HCT116 (cell line): ENCODE data around the gene ZP1. TPM values are rescaled to one million over a fixed set of nuclear protein-coding genes. Genes with fewer than 3 reads are reported as not detected.

Experiments
- ATAC-seq: fragments of 200-7000 bp; cut with Tn5 transposase; 2 replicates; pipeline ENCODE4 v1.9.1; 2020; ENCODE audit warnings: mild to moderate bottlenecking, moderate library complexity
- BruUV-seq: library from RNA; stranded (reverse); fragments of 400-500 nt; replicated peaks from 2 replicates; lab custom pipeline; 2021; lab: Mats Ljungman, UMichigan
- CTCF ChIA-PET: fragments of 300-600 bp; sonication (Branson Sonifier 250); formaldehyde crosslinking; loops from one replicate; lab custom pipeline; 2021; ENCODE audit warnings: antibody characterized with exemption; lab: Charles Lee
- POLR2A ChIA-PET: fragments of 300-600, 350-600 bp; sonication (Branson Sonifier 250); formaldehyde crosslinking; loops from one replicate; lab custom pipeline; 2021; ENCODE audit warnings: antibody characterized with exemption; lab: Charles Lee
- RAD21 ChIA-PET, 2 experiments: fragments of 300-600 bp; sonication (Branson Sonifier 250); formaldehyde crosslinking; loops; one replicate each; lab custom pipeline; 2023; ENCODE audit warnings: low total read pairs in 2 of 2; ENCODE audit not compliant: uncharacterized antibody in 2 of 2, unreplicated experiment in 2 of 2, low non-redundant PET in 1 of 2; lab: Charles Lee
- DNase-seq: peaks from one replicate; pipeline ENCODE4 v3.0.0-alpha.2; 2010; ENCODE audit warnings: low read depth, low spot score
- H2AFZ ChIP-seq: fragments of 200-600 bp; shearing (Covaris generic), sonication (generic); 2 replicates; pipeline ENCODE4 v1.6.1; 2017; ENCODE audit warnings: low read depth, mixed run types, mixed read lengths, antibody characterized with exemption, low read length; ENCODE audit not compliant: poor library complexity, severe bottlenecking
- H3K27ac ChIP-seq: 2 replicates; pipeline ENCODE4 v1.5.1; 2012; ENCODE audit warnings: low read depth, low read length
- H3K27me3 ChIP-seq: fragments of 200-600 bp; sonication (generic); 2 replicates; pipeline ENCODE4 v1.6.1; 2016; ENCODE audit warnings: mixed run types, low read length, mixed read lengths; ENCODE audit not compliant: insufficient read depth
- H3K36me3 ChIP-seq, 2 experiments: fragments of 200-500 bp in 1 of 2; fragments of 200-600 bp in 1 of 2; sonication (Bioruptor generic) in 1 of 2; sonication (generic) in 1 of 2; 2 replicates each; pipeline versions ENCODE4 v1.5.1 to v1.6.1; 2014 to 2016; ENCODE audit warnings: low read length in 2 of 2, inconsistent platforms in 1 of 2, mixed read lengths in 1 of 2, mixed run types in 1 of 2; ENCODE audit not compliant: insufficient read depth in 2 of 2, control insufficient read depth in 1 of 2
- H3K4me1 ChIP-seq, 2 experiments: fragments of 200-600 bp in 1 of 2; sonication (generic) in 1 of 2; 2 replicates each; pipeline versions ENCODE4 v1.5.1 to v1.6.1; 2012 to 2017; ENCODE audit warnings: low read length in 2 of 2, inconsistent platforms in 1 of 2, mild to moderate bottlenecking in 1 of 2, mixed read lengths in 1 of 2, mixed run types in 1 of 2, moderate library complexity in 1 of 2; ENCODE audit not compliant: insufficient read depth in 2 of 2, control insufficient read depth in 1 of 2
- H3K4me2 ChIP-seq: fragments of 200-600 bp; sonication (generic); 2 replicates; pipeline ENCODE4 v1.6.1; 2017; ENCODE audit warnings: mixed run types, low read length, mixed read lengths
- H3K4me3 ChIP-seq, 2 experiments: fragments of 200-600 bp in 1 of 2; sonication (generic) in 1 of 2; replicated peaks in 1 of 2; 2 replicates each; pipeline ENCODE4 v1.5.1; 2011 to 2016; ENCODE audit warnings: low read length in 2 of 2, control low read depth in 1 of 2, low read depth in 1 of 2, mild to moderate bottlenecking in 1 of 2, mixed read lengths in 1 of 2, mixed run types in 1 of 2
- H3K79me2 ChIP-seq: fragments of 200-600 bp; sonication (generic); 2 replicates; pipeline ENCODE4 v1.6.1; 2017; ENCODE audit warnings: mild to moderate bottlenecking, mixed run types, low read length, moderate library complexity, mixed read lengths; ENCODE audit not compliant: insufficient read depth
- H3K9ac ChIP-seq: fragments of 200-600 bp; sonication (generic); 2 replicates; pipeline ENCODE4 v1.6.1; 2016; ENCODE audit warnings: low read length, mixed read lengths
- H3K9me2 ChIP-seq: fragments of 200-600 bp; sonication (generic), shearing (Covaris generic); 2 replicates; pipeline ENCODE4 v1.6.1; 2017; ENCODE audit warnings: mixed run types, mild to moderate bottlenecking, moderate library complexity; ENCODE audit not compliant: insufficient read depth
- H3K9me3 ChIP-seq, 2 experiments: fragments of 200-500 bp in 1 of 2; fragments of 200-600 bp in 1 of 2; sonication (Bioruptor generic) in 1 of 2; sonication (generic) in 1 of 2; 2 replicates each; pipeline ENCODE4 v1.6.1; 2014 to 2017; ENCODE audit warnings: low read length in 2 of 2, mixed read lengths in 2 of 2, inconsistent platforms in 1 of 2, low read depth in 1 of 2, mild to moderate bottlenecking in 1 of 2, mixed run types in 1 of 2, moderate library complexity in 1 of 2; ENCODE audit not compliant: control insufficient read depth in 1 of 2, insufficient read depth in 1 of 2
- H4K20me1 ChIP-seq: fragments of 200-600 bp; sonication (generic), shearing (Covaris generic); 2 replicates; pipeline ENCODE4 v1.6.1; 2017; ENCODE audit warnings: mixed run types, mild to moderate bottlenecking, moderate library complexity; ENCODE audit not compliant: insufficient read depth
- ATF3 ChIP-seq: IDR thresholded peaks from 2 replicates; pipeline ENCODE4 v1.6.1; 2012
- CEBPB ChIP-seq: IDR thresholded peaks from 2 replicates; pipeline ENCODE4 v1.6.1; 2012; ENCODE audit warnings: low read depth
- CTCF ChIP-seq, 3 experiments: fragments of 200-600 bp in 1 of 3; sonication (generic) in 1 of 3; IDR thresholded peaks in 2 of 3; conservative IDR thresholded peaks in 1 of 3; 2 replicates each; pipeline ENCODE4 v1.5.1; 2012 to 2017; ENCODE audit warnings: low read depth in 2 of 3, low read length in 2 of 3, antibody characterized with exemption in 1 of 3, borderline replicate concordance in 1 of 3, control low read depth in 1 of 3, mild to moderate bottlenecking in 1 of 3, mixed read lengths in 1 of 3, mixed run types in 1 of 3, moderate library complexity in 1 of 3; ENCODE audit not compliant: insufficient read depth in 1 of 3
- EGR1 ChIP-seq: IDR thresholded peaks from 2 replicates; pipeline ENCODE4 v1.6.1; 2012; ENCODE audit warnings: low read depth
- EZH2phosphoT487 ChIP-seq: fragments of 200-600 bp; IDR thresholded peaks from 2 replicates; pipeline ENCODE4 v1.6.1; 2018; ENCODE audit warnings: antibody characterized with exemption, borderline replicate concordance
- JUND ChIP-seq: IDR thresholded peaks from 2 replicates; pipeline ENCODE4 v1.6.1; 2012
- REST ChIP-seq: IDR thresholded peaks from 2 replicates; pipeline ENCODE4 v1.6.1; 2012; ENCODE audit warnings: low read depth
- ZBTB33 ChIP-seq: IDR thresholded peaks from 2 replicates; pipeline ENCODE4 v1.6.1; 2011; ENCODE audit warnings: mild to moderate bottlenecking, low read length, moderate library complexity; ENCODE audit not compliant: insufficient replicate concordance; ENCODE audit errors: extremely low read depth
- intact Hi-C: fragments of 100-400 bp; cut with micrococcal nuclease; formaldehyde crosslinking; loops from 2 replicates; pipeline ENCODE4 v1.10.0; 2022
- total RNA-seq: library from RNA; stranded (reverse); gene quantifications from one replicate; pipeline ENCODE4 v1.2.1, GENCODE V29; 2021; ENCODE audit not compliant: unreplicated experiment

ZP1 gene
- total RNA-seq, 1 experiment from 2014 or later: not detected

- ChIA-PET RAD21 (no interaction called here), POLR2A (no interaction called here)
- ATAC-seq: no peak
Observed at GRCh38 chr11:60912223-60912850, 45.0 kb downstream of the ZP1 start.

More at GRCh38 chr11:60912223-60912850, 45.0 kb downstream of the ZP1 start:
- DNase-seq: no peak
- Histone ChIP-seq H3K79me2 (peaks cover 31% of the 10 kb centered on the region), H3K9me2 (no peaks in the 10 kb centered on the region), H3K27me3 (no peaks in the 10 kb centered on the region), H2AFZ (no peak overlapping the region), H3K9me3 (no peaks in the 10 kb centered on the region), H4K20me1 (no peaks in the 10 kb centered on the region), H3K4me2 (no peak overlapping the region), H3K4me1 (peaks cover 18 to 43% of the 10 kb centered on the region in 2 experiments)
- no TSS peak for BruUV-seq
- intact Hi-C loops: loop anchor here (10.0 kb wide), 1 partner anchor 272 kb away; no protein-coding TSS in a partner anchor
- TF ChIP-seq CEBPB: no peak
- TF ChIP-seq JUND: no peak
- TF ChIP-seq ATF3: no peak
- no peak for TF ChIP-seq CTCF (IDR thresholded peaks at IDR 0.05 in 2 of 3, conservative IDR thresholded peaks at IDR 0.05 in 1 of 3; ENCODE audit: borderline replicate concordance in 1 of 3, insufficient read depth in 1 of 3, low read depth in 2 of 3, low read length in 2 of 3)
- no peak for TF ChIP-seq ZBTB33
- TF ChIP-seq REST: no peak
- no peak for TF ChIP-seq EZH2phosphoT487
- TF ChIP-seq EGR1: no peak
- TF ChIP-seq, all 23 proteins: peak for 0
- CTCF ChIA-PET: interaction anchor here (1.6 kb wide), 1 partner anchor 13 kb away, joined by 3 read pairs; no protein-coding TSS in a partner anchor
- H3K36me3 ChIP-seq: peaks cover 0 to 3% of the 10 kb centered on the region in 2 experiments; a peak in 1 of 4 replicates
- no peak overlapping the region for H3K27ac ChIP-seq
- no peak overlapping the region for H3K9ac ChIP-seq
- H3K4me3 ChIP-seq: no peak overlapping the region
